SU-DHL-6 (cell line): Measurements from ENCODE around the gene INTS1.

Experiments
- H2AFZ ChIP-seq: fragments of 200-600 bp; sonication (generic); 2 replicates; pipeline ENCODE4 v1.6.1; 2014; ENCODE audit warnings: low read depth, mild to moderate bottlenecking, moderate library complexity, mixed read lengths, antibody characterized with exemption, low read length; ENCODE audit not compliant: severe bottlenecking
- H3F3A ChIP-seq: fragments of 200-600 bp; shearing (Covaris generic); 2 replicates; pipeline ENCODE4 v1.6.0; 2016; ENCODE audit warnings: antibody characterized with exemption, mild to moderate bottlenecking; ENCODE audit not compliant: insufficient read depth
- H3K27ac ChIP-seq: fragments of 200-600 bp; sonication (generic); 2 replicates; pipeline ENCODE4 v1.5.1; 2016; ENCODE audit warnings: low read depth, mild to moderate bottlenecking, low read length, moderate library complexity, mixed read lengths
- H3K27me3 ChIP-seq: fragments of 200-600 bp; sonication (generic), shearing (Covaris generic); 2 replicates; pipeline ENCODE4 v1.6.0; 2014; ENCODE audit warnings: mild to moderate bottlenecking, low read length
- H3K36me3 ChIP-seq: fragments of 200-600 bp; sonication (generic); 2 replicates; pipeline ENCODE4 v1.6.1; 2014; ENCODE audit warnings: mild to moderate bottlenecking, low read length, mixed read lengths
- H3K4me2 ChIP-seq: fragments of 300-600, 200-600 bp; shearing (Covaris generic), sonication (generic); 2 replicates; pipeline ENCODE4 v1.6.0; 2014; ENCODE audit warnings: low read length, low read depth, mild to moderate bottlenecking; ENCODE audit not compliant: poor library complexity, severe bottlenecking
- H3K4me3 ChIP-seq: fragments of 200-600 bp; sonication (generic); 2 replicates; pipeline ENCODE4 v1.5.1; 2014; ENCODE audit warnings: antibody characterized with exemption, low read length, mild to moderate bottlenecking, mixed read lengths; ENCODE audit not compliant: insufficient read depth, poor library complexity, severe bottlenecking
- H3K79me2 ChIP-seq: fragments of 200-600 bp; sonication (generic); 2 replicates; pipeline ENCODE4 v1.6.1; 2014; ENCODE audit warnings: mild to moderate bottlenecking, low read length, moderate library complexity; ENCODE audit not compliant: insufficient read depth
- H3K9ac ChIP-seq: fragments of 200-600 bp; sonication (generic); 2 replicates; pipeline ENCODE4 v1.7.0; 2014; ENCODE audit warnings: mild to moderate bottlenecking, low read length
- H3K9me2 ChIP-seq: fragments of 200-600 bp; sonication (generic); replicated peaks from 2 replicates; pipeline ENCODE4 v1.6.1; 2014; ENCODE audit warnings: low read length; ENCODE audit not compliant: insufficient read depth
- H3K9me3 ChIP-seq: fragments of 200-600 bp; sonication (generic); 2 replicates; pipeline ENCODE4 v1.6.1; 2014; ENCODE audit warnings: low read length, mixed read lengths; ENCODE audit not compliant: insufficient read depth
- H4K20me1 ChIP-seq: fragments of 200-600 bp; sonication (generic); 2 replicates; pipeline ENCODE4 v1.6.1; 2014; ENCODE audit warnings: low read depth, mild to moderate bottlenecking, antibody characterized with exemption, low read length, moderate library complexity, mixed read lengths
- CTCF ChIP-seq: fragments of 200-600 bp; sonication (generic); IDR thresholded peaks from one replicate; pipeline ENCODE4 v1.5.1; 2017; ENCODE audit warnings: antibody characterized with exemption, mild to moderate bottlenecking, low read length, moderate library complexity; ENCODE audit not compliant: insufficient read depth, poor library complexity, severe bottlenecking
- EZH2phosphoT487 ChIP-seq: fragments of 200-600 bp; sonication (generic), shearing (Covaris generic); conservative IDR thresholded peaks from 2 replicates; pipeline ENCODE4 v1.6.1; 2018; ENCODE audit warnings: mild to moderate bottlenecking, antibody characterized with exemption, low read length, moderate library complexity, mixed read lengths

INTS1 gene

GRCh38 chr7:1474736-1475135 is 29.5 kb downstream of the INTS1 start:
- Histone ChIP-seq H3K27ac (no peak overlapping the region), H3K9me2 (no peaks in the 10 kb centered on the region), H3K9ac (no peak overlapping the region), H3K36me3 (no peaks in the 10 kb centered on the region), H3F3A (no peaks in the 10 kb centered on the region; the same call in 1 of the 2 replicates), H4K20me1 (no peaks in the 10 kb centered on the region), H3K4me2 (no peak overlapping the region), H2AFZ (no peak overlapping the region), H3K9me3 (no peaks in the 10 kb centered on the region), H3K79me2 (no peaks in the 10 kb centered on the region), H3K27me3 (no peaks in the 10 kb centered on the region), H3K4me3 (no peak overlapping the region)
- no peak for TF ChIP-seq EZH2phosphoT487
- TF ChIP-seq CTCF, result no peak

- Histone ChIP-seq H3K36me3 (no peaks in the 10 kb centered on the region), H3K4me3 (no peak overlapping the region), H3K27ac (no peak overlapping the region), H3K9ac (no peak overlapping the region), H3K79me2 (no peaks in the 10 kb centered on the region), H4K20me1 (no peaks in the 10 kb centered on the region), H2AFZ (no peak overlapping the region), H3K9me2 (no peaks in the 10 kb centered on the region), H3K9me3 (no peaks in the 10 kb centered on the region), H3K4me2 (no peak overlapping the region), H3K27me3 (no peaks in the 10 kb centered on the region), H3F3A (no peaks in the 10 kb centered on the region; the same call in 1 of the 2 replicates)
- peak; percentile 88 for TF ChIP-seq CTCF
- TF ChIP-seq EZH2phosphoT487, result no peak
Measured at GRCh38 chr7:1473864-1474512, 30.2 kb downstream of the INTS1 start.

GRCh38 chr7:1470901-1471300 is 33.3 kb downstream of the INTS1 start:
- Histone ChIP-seq H3K4me2 (no peak overlapping the region), H3K36me3 (no peaks in the 10 kb centered on the region), H3K79me2 (no peaks in the 10 kb centered on the region), H3K27ac (no peak overlapping the region), H3K4me3 (no peak overlapping the region), H3K9me3 (no peaks in the 10 kb centered on the region), H2AFZ (no peak overlapping the region), H3K9me2 (no peaks in the 10 kb centered on the region), H4K20me1 (no peaks in the 10 kb centered on the region), H3K27me3 (no peaks in the 10 kb centered on the region), H3K9ac (no peak overlapping the region), H3F3A (no peaks in the 10 kb centered on the region; the same call in 1 of the 2 replicates)
- no peak for TF ChIP-seq CTCF
- TF ChIP-seq EZH2phosphoT487, result no peak
